Liver (tissue), 9 donors: Measurements from ENCODE around the gene TCEAL3. TPM values are rescaled to one million over a fixed set of nuclear protein-coding genes. Genes with fewer than 3 reads are reported as not detected.

Experiments used
- DNase-seq: peaks from one replicate; pipeline ENCODE4 v3.0.0-alpha.2; 2017; ENCODE audit warnings: low spot score
- H3K27ac ChIP-seq, 2 donors: one replicate each; pipeline ENCODE4 v1.7.0; 2013; ENCODE audit warnings: inconsistent platforms in 2 of 2, low read length in 2 of 2, control low read depth in 1 of 2, low read depth in 1 of 2, mild to moderate bottlenecking in 1 of 2
- H3K27me3 ChIP-seq, 4 donors: one replicate each; pipeline versions ENCODE4 v1.6.1 to v1.7.0; 2013; ENCODE audit warnings: low read length in 3 of 4, inconsistent platforms in 1 of 4, mild to moderate bottlenecking in 1 of 4, moderate library complexity in 1 of 4; ENCODE audit not compliant: control insufficient read depth in 4 of 4, insufficient read depth in 4 of 4
- H3K36me3 ChIP-seq, 4 donors: one replicate each; pipeline versions ENCODE4 v1.6.1 to v1.7.0; 2013; ENCODE audit warnings: low read length in 3 of 4, mild to moderate bottlenecking in 3 of 4, low read depth in 1 of 4, moderate library complexity in 1 of 4; ENCODE audit not compliant: control insufficient read depth in 4 of 4, insufficient read depth in 3 of 4
- H3K4me1 ChIP-seq, 4 donors: one replicate each; pipeline versions ENCODE4 v1.6.1 to v1.7.0; 2013; ENCODE audit warnings: low read length in 3 of 4, mild to moderate bottlenecking in 3 of 4, moderate library complexity in 1 of 4; ENCODE audit not compliant: control insufficient read depth in 4 of 4, insufficient read depth in 4 of 4
- H3K4me3 ChIP-seq, 3 donors: one replicate each; pipeline versions ENCODE4 v1.6.1 to v1.7.0; 2013; ENCODE audit warnings: low read length in 3 of 3, control low read depth in 1 of 3, low read depth in 1 of 3, mild to moderate bottlenecking in 1 of 3
- H3K9ac ChIP-seq, 2 donors: one replicate each; pipeline ENCODE4 v1.7.0; 2013; ENCODE audit warnings: low read length in 2 of 2, mild to moderate bottlenecking in 2 of 2, moderate library complexity in 2 of 2, control low read depth in 1 of 2, low read depth in 1 of 2
- H3K9me3 ChIP-seq, 4 donors: one replicate each; pipeline versions ENCODE4 v1.6.1 to v1.7.0; 2013; ENCODE audit warnings: low read length in 3 of 4; ENCODE audit not compliant: control insufficient read depth in 4 of 4
- EGR1 ChIP-seq, 2 donors: IDR thresholded peaks; 2 replicates each; pipeline ENCODE4 v1.6.1; 2016 to 2018; ENCODE audit warnings: antibody characterized with exemption in 2 of 2, low read depth in 2 of 2
- FOXA2 ChIP-seq: IDR thresholded peaks from 2 replicates; pipeline ENCODE4 v1.6.1; 2016; ENCODE audit warnings: antibody characterized with exemption
- GABPA ChIP-seq, 2 donors: IDR thresholded peaks in 1 of 2; conservative IDR thresholded peaks in 1 of 2; 2 replicates each; pipeline ENCODE4 v1.6.1; 2016; ENCODE audit warnings: antibody characterized with exemption in 2 of 2, mild to moderate bottlenecking in 1 of 2, moderate library complexity in 1 of 2
- HNF4A ChIP-seq, 2 donors: conservative IDR thresholded peaks; 2 replicates each; pipeline ENCODE4 v1.6.1; 2016; ENCODE audit warnings: antibody characterized with exemption in 2 of 2, mild to moderate bottlenecking in 2 of 2
- HNF4G ChIP-seq: IDR thresholded peaks from 2 replicates; pipeline ENCODE4 v1.6.1; 2016; ENCODE audit warnings: antibody characterized with exemption
- JUND ChIP-seq, 2 donors: IDR thresholded peaks; 2 replicates each; pipeline ENCODE4 v1.6.1; 2016; ENCODE audit warnings: antibody characterized with exemption in 2 of 2
- NR2F2 ChIP-seq: IDR thresholded peaks from 2 replicates; pipeline ENCODE4 v1.6.1; 2016; ENCODE audit warnings: antibody characterized with exemption
- RAD21 ChIP-seq, 2 donors: IDR thresholded peaks; 2 replicates each; pipeline ENCODE4 v1.6.1; 2016; ENCODE audit warnings: antibody characterized with exemption in 2 of 2, mild to moderate bottlenecking in 2 of 2
- RXRA ChIP-seq, 2 donors: IDR thresholded peaks; 2 replicates each; pipeline ENCODE4 v1.6.1; 2017 to 2018; ENCODE audit warnings: antibody characterized with exemption in 2 of 2, mild to moderate bottlenecking in 1 of 2
- SP1 ChIP-seq: IDR thresholded peaks from 2 replicates; pipeline ENCODE4 v1.6.1; 2018; ENCODE audit warnings: antibody characterized with exemption, mild to moderate bottlenecking
- TAF1 ChIP-seq: conservative IDR thresholded peaks from 2 replicates; pipeline ENCODE4 v1.6.1; 2016; ENCODE audit warnings: antibody characterized with exemption, mild to moderate bottlenecking
- YY1 ChIP-seq: IDR thresholded peaks from 2 replicates; pipeline ENCODE4 v1.6.1; 2016; ENCODE audit warnings: antibody characterized with exemption, mild to moderate bottlenecking
- WGBS: extraction: QIAGEN DNeasy Blood & Tissue Kit; methylation state at CpG from one replicate; pipeline ENCODE4 v1.1.7; 2013; 5-methylcytosine and 5-hydroxymethylcytosine counted together
- polyA plus RNA-seq, 2 donors: library from polyadenylated mRNA; stranded (reverse) in 1 of 2; unstranded in 1 of 2; fragments of 200-250 nt in 1 of 2; fragments of >200 nt in 1 of 2; fragmentation: Nextera tagmentation in 1 of 2; extraction: Ambion mirVana in 1 of 2; gene quantifications; one replicate each; pipeline versions ENCODE4 v1.2.1 to v1.2.3, GENCODE V29; 2013 to 2015
- total RNA-seq, 2 donors: library from RNA; depleted of rRNA; stranded (reverse); fragments of >200 nt; gene quantifications; one replicate each; pipeline ENCODE4 v1.2.3, GENCODE V29; 2014
- TF ChIP-seq, protein P1 (sequence below): IDR thresholded peaks from 2 replicates; pipeline ENCODE4 v1.6.1; 2016; ENCODE audit warnings: antibody characterized with exemption
- TF ChIP-seq, protein P2 (sequence below): IDR thresholded peaks from 2 replicates; pipeline ENCODE4 v1.6.1; 2016; ENCODE audit warnings: antibody characterized with exemption, mild to moderate bottlenecking
- TF ChIP-seq, protein P3 (sequence below): IDR thresholded peaks from 2 replicates; pipeline ENCODE4 v1.6.1; 2016; ENCODE audit warnings: antibody characterized with exemption
- TF ChIP-seq, protein P4 (sequence below): fragments of 150-350 bp; IDR thresholded peaks from 2 replicates; pipeline ENCODE4 v1.5.1; 2017; ENCODE audit warnings: improper control_type of control experiment, low read depth, low read length; ENCODE audit not compliant: missing input control
- TF ChIP-seq, protein P5 (sequence below): IDR thresholded peaks from 2 replicates; pipeline ENCODE4 v1.6.1; 2016; ENCODE audit warnings: antibody characterized with exemption
- donor health status: healthy.
- donor health status: healthy.
- donor health status: healthy.
- donor health status: healthy.
- donor health status: healthy.

The TCEAL3 gene
- total and polyA plus RNA-seq, 4 donors, result 1.4 to 4.4 (median 2.4) TPM

DNA sequence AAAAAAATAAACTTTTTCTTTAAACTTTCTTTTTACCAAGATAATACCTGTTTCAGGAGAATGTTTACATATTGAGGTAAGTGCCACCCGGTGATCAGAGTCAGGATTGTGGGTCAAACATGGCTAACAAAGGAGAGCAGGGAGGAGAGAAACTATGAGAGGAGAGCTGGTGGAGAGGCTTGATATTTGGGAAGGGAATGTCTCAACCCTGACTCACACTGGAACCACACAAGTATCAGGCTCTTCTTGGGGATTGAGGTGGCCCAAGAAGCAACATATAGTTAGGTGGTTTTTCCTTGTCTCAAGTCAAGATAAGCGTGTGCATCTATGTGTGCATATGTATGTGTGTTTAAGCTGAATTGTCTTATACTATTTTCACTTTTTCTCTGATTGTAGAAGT lies 27.7 kb downstream of the TCEAL3 start:
- TF ChIP-seq HNF4G, result no peak
- TF ChIP-seq FOXA2, result no peak
- no peak for TF ChIP-seq EGR1 (IDR thresholded peaks at IDR 0.05; ENCODE audit: low read depth in 2 of 2)
- TF ChIP-seq GABPA (IDR thresholded peaks at IDR 0.05 in 1 of 2, conservative IDR thresholded peaks at IDR 0.05 in 1 of 2), result no peak
- TF ChIP-seq, protein P1, sequence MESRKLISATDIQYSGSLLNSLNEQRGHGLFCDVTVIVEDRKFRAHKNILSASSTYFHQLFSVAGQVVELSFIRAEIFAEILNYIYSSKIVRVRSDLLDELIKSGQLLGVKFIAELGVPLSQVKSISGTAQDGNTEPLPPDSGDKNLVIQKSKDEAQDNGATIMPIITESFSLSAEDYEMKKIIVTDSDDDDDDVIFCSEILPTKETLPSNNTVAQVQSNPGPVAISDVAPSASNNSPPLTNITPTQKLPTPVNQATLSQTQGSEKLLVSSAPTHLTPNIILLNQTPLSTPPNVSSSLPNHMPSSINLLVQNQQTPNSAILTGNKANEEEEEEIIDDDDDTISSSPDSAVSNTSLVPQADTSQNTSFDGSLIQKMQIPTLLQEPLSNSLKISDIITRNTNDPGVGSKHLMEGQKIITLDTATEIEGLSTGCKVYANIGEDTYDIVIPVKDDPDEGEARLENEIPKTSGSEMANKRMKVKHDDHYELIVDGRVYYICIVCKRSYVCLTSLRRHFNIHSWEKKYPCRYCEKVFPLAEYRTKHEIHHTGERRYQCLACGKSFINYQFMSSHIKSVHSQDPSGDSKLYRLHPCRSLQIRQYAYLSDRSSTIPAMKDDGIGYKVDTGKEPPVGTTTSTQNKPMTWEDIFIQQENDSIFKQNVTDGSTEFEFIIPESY, result no peak
- TF ChIP-seq RAD21 (IDR thresholded peaks at IDR 0.05), result no peak
- TF ChIP-seq SP1, result no peak
- no peak for TF ChIP-seq YY1
- TF ChIP-seq, protein P2, sequence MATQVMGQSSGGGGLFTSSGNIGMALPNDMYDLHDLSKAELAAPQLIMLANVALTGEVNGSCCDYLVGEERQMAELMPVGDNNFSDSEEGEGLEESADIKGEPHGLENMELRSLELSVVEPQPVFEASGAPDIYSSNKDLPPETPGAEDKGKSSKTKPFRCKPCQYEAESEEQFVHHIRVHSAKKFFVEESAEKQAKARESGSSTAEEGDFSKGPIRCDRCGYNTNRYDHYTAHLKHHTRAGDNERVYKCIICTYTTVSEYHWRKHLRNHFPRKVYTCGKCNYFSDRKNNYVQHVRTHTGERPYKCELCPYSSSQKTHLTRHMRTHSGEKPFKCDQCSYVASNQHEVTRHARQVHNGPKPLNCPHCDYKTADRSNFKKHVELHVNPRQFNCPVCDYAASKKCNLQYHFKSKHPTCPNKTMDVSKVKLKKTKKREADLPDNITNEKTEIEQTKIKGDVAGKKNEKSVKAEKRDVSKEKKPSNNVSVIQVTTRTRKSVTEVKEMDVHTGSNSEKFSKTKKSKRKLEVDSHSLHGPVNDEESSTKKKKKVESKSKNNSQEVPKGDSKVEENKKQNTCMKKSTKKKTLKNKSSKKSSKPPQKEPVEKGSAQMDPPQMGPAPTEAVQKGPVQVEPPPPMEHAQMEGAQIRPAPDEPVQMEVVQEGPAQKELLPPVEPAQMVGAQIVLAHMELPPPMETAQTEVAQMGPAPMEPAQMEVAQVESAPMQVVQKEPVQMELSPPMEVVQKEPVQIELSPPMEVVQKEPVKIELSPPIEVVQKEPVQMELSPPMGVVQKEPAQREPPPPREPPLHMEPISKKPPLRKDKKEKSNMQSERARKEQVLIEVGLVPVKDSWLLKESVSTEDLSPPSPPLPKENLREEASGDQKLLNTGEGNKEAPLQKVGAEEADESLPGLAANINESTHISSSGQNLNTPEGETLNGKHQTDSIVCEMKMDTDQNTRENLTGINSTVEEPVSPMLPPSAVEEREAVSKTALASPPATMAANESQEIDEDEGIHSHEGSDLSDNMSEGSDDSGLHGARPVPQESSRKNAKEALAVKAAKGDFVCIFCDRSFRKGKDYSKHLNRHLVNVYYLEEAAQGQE, result no peak
- TF ChIP-seq RXRA (IDR thresholded peaks at IDR 0.05), result no peak
- TF ChIP-seq NR2F2, result no peak
- TF ChIP-seq HNF4A (conservative IDR thresholded peaks at IDR 0.05), result no peak
- TF ChIP-seq, protein P3, sequence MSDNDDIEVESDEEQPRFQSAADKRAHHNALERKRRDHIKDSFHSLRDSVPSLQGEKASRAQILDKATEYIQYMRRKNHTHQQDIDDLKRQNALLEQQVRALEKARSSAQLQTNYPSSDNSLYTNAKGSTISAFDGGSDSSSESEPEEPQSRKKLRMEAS, result no peak
- TF ChIP-seq, protein P4, sequence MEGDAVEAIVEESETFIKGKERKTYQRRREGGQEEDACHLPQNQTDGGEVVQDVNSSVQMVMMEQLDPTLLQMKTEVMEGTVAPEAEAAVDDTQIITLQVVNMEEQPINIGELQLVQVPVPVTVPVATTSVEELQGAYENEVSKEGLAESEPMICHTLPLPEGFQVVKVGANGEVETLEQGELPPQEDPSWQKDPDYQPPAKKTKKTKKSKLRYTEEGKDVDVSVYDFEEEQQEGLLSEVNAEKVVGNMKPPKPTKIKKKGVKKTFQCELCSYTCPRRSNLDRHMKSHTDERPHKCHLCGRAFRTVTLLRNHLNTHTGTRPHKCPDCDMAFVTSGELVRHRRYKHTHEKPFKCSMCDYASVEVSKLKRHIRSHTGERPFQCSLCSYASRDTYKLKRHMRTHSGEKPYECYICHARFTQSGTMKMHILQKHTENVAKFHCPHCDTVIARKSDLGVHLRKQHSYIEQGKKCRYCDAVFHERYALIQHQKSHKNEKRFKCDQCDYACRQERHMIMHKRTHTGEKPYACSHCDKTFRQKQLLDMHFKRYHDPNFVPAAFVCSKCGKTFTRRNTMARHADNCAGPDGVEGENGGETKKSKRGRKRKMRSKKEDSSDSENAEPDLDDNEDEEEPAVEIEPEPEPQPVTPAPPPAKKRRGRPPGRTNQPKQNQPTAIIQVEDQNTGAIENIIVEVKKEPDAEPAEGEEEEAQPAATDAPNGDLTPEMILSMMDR, result no peak
- TF ChIP-seq JUND (IDR thresholded peaks at IDR 0.05), result no peak
- no peak for TF ChIP-seq TAF1
- TF ChIP-seq, protein P5, sequence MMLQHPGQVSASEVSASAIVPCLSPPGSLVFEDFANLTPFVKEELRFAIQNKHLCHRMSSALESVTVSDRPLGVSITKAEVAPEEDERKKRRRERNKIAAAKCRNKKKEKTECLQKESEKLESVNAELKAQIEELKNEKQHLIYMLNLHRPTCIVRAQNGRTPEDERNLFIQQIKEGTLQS, result no peak

More for the DNA sequence above, 27.7 kb downstream of the TCEAL3 start:
- no peaks in the 10 kb centered on the region for H3K27me3 ChIP-seq
- 73% methylated on average over 2 of the region's 2 CpGs for WGBS
- H3K36me3 ChIP-seq, result no peaks in the 10 kb centered on the region
- H3K27ac ChIP-seq, result no peak overlapping the region
- no peak overlapping the region for H3K4me3 ChIP-seq
- no peaks in the 10 kb centered on the region for H3K9me3 ChIP-seq
- H3K9ac ChIP-seq, result no peak overlapping the region
- H3K4me1 ChIP-seq, result peaks cover 0 to 3% (median 0%) of the 10 kb centered on the region in 4 donors
- no peak for DNase-seq
